B cell (primary cell): ENCODE measurements around the gene SHISA7. TPM values are rescaled to one million over a fixed set of nuclear protein-coding genes. Genes with fewer than 3 reads are reported as not detected.

ENCODE experiments used
- ATAC-seq: fragments of 200-7000 bp; cut with Tn5 transposase; one replicate; pipeline ENCODE4 v1.10.0; 2021; ENCODE audit warnings: low read depth, mild to moderate bottlenecking, moderate number of reproducible peaks, moderate library complexity
- CTCF ChIA-PET: fragments of 350-600 bp; sonication (Branson Sonifier 250); formaldehyde crosslinking; loops from one replicate; lab custom pipeline; 2021; ENCODE audit warnings: antibody characterized with exemption, inconsistent platforms; lab: Charles Lee
- POLR2A ChIA-PET: fragments of 350-600 bp; sonication (Branson Sonifier 250); formaldehyde crosslinking; loops from one replicate; lab custom pipeline; 2021; ENCODE audit warnings: antibody characterized with exemption; lab: Charles Lee
- DNase-seq: peaks from one replicate; pipeline ENCODE4 v3.0.0; 2013
- H2AFZ ChIP-seq: 2 replicates; pipeline ENCODE4 v1.6.1; 2012; ENCODE audit warnings: mild to moderate bottlenecking, low read depth, low read length; ENCODE audit not compliant: insufficient read depth, poor library complexity, severe bottlenecking
- H3K27ac ChIP-seq, 2 donors: 1 replicate in 1 of 2; 2 replicates in 1 of 2; pipeline ENCODE4 v1.5.1; 2012 to 2013; ENCODE audit warnings: low read length in 2 of 2, mild to moderate bottlenecking in 2 of 2, moderate library complexity in 1 of 2
- H3K27me3 ChIP-seq, 4 experiments: fragments of 200-600 bp in 1 of 4; sonication (generic) in 1 of 4; replicated peaks in 1 of 4; 1 replicate in 2 of 4; 2 replicates in 2 of 4; pipeline versions ENCODE4 v1.6.1 to v1.7.0; 2013 to 2016; ENCODE audit warnings: low read length in 3 of 4, mild to moderate bottlenecking in 2 of 4, mixed read lengths in 1 of 4, moderate library complexity in 1 of 4; ENCODE audit not compliant: insufficient read depth in 4 of 4, control insufficient read depth in 3 of 4; ENCODE audit errors: control extremely low read depth in 1 of 4
- H3K36me3 ChIP-seq, 2 experiments: replicated peaks in 1 of 2; 1 replicate in 1 of 2; 2 replicates in 1 of 2; pipeline versions ENCODE4 v1.6.1 to v1.7.1; 2013; ENCODE audit warnings: low read length in 1 of 2; ENCODE audit not compliant: insufficient read depth in 2 of 2, control insufficient read depth in 1 of 2; ENCODE audit errors: control extremely low read depth in 1 of 2, extremely low read depth in 1 of 2
- H3K4me1 ChIP-seq, 2 donors: fragments of 200-600 bp in 1 of 2; sonication (generic) in 1 of 2; 1 replicate in 1 of 2; 2 replicates in 1 of 2; pipeline versions ENCODE4 v1.5.1 to v1.6.1; 2013 to 2017; ENCODE audit warnings: low read length in 2 of 2; ENCODE audit not compliant: control insufficient read depth in 2 of 2, insufficient read depth in 2 of 2
- H3K4me2 ChIP-seq: replicated peaks from 2 replicates; pipeline ENCODE3; 2012; ENCODE audit warnings: mild to moderate bottlenecking, low read depth, low read length; ENCODE audit not compliant: poor library complexity, severe bottlenecking
- H3K4me3 ChIP-seq, 5 experiments: fragments of 200-600 bp in 1 of 5; sonication (generic) in 1 of 5; 1 replicate in 3 of 5; 2 replicates in 2 of 5; pipeline versions ENCODE4 v1.5.1 to v1.7.0; 2011 to 2016; ENCODE audit warnings: low read length in 4 of 5, mild to moderate bottlenecking in 4 of 5, low read depth in 2 of 5, control low read depth in 1 of 5, moderate library complexity in 1 of 5; ENCODE audit not compliant: insufficient read depth in 1 of 5; ENCODE audit errors: control extremely low read depth in 1 of 5, extremely low read depth in 1 of 5
- H3K79me2 ChIP-seq: fragments of 200-600 bp; sonication (generic); one replicate; pipeline ENCODE4 v1.6.0; 2016; ENCODE audit warnings: low read length; ENCODE audit not compliant: control insufficient read depth, insufficient read depth
- H3K9ac ChIP-seq: fragments of 200-600 bp; sonication (generic); 2 replicates; pipeline ENCODE4 v1.6.1; 2017; ENCODE audit warnings: mild to moderate bottlenecking, low read length, moderate library complexity
- H3K9me3 ChIP-seq, 3 donors: one replicate each; pipeline versions ENCODE4 v1.6.1 to v1.7.1; 2013; ENCODE audit warnings: low read length in 2 of 3; ENCODE audit not compliant: control insufficient read depth in 2 of 3, insufficient read depth in 1 of 3; ENCODE audit errors: control extremely low read depth in 1 of 3
- H4K20me1 ChIP-seq: 2 replicates; pipeline ENCODE4 v1.6.0; 2012; ENCODE audit warnings: mild to moderate bottlenecking, low read length; ENCODE audit not compliant: insufficient read depth, control insufficient read depth, poor library complexity, severe bottlenecking
- H3K27ac Mint-ChIP-seq: one replicate; pipeline ENCODE4 v1.8.0; 2021; ENCODE audit warnings: mixed read lengths
- H3K27me3 Mint-ChIP-seq: one replicate; pipeline ENCODE4 v1.8.0; 2021; ENCODE audit warnings: mixed read lengths
- H3K4me1 Mint-ChIP-seq: one replicate; pipeline ENCODE4 v1.8.0; 2021; ENCODE audit warnings: mixed read lengths
- H3K4me3 Mint-ChIP-seq: one replicate; pipeline ENCODE4 v1.8.0; 2021; ENCODE audit warnings: mixed read lengths
- H3K9me3 Mint-ChIP-seq: one replicate; pipeline ENCODE4 v1.8.0; 2022; ENCODE audit warnings: mixed read lengths; ENCODE audit not compliant: insufficient read depth
- CTCF ChIP-seq: fragments of 200-600 bp; IDR thresholded peaks from one replicate; pipeline ENCODE4 v1.8.0; 2022; ENCODE audit warnings: antibody characterized with exemption, mild to moderate bottlenecking
- EZH2 ChIP-seq: IDR thresholded peaks from 2 replicates; pipeline ENCODE4 v1.6.1; 2012; ENCODE audit warnings: borderline replicate concordance, low read depth, mild to moderate bottlenecking, moderate library complexity, low read length; ENCODE audit not compliant: insufficient read depth, poor library complexity, severe bottlenecking
- WGBS: methylation state at CpG from one replicate; pipeline ENCODE4 v1.1.5; 2013; ENCODE audit warnings: missing lambda C conversion rate; ENCODE audit not compliant: insufficient coverage; 5-methylcytosine and 5-hydroxymethylcytosine counted together
- intact Hi-C: fragments of 100-400 bp; cut with micrococcal nuclease; formaldehyde crosslinking; loops from one replicate; pipeline ENCODE4 v1.10.0; 2022
- polyA plus RNA-seq: library from polyadenylated mRNA; depleted of rRNA; stranded (reverse); fragments of >200 nt; gene quantifications from 2 replicates; pipeline ENCODE4 v1.2.3, GENCODE V29; 2012
- total RNA-seq, 2 donors: library from RNA; stranded (reverse); fragments of 120-200 nt in 1 of 2; gene quantifications; 1 replicate in 1 of 2; 2 replicates in 1 of 2; pipeline versions ENCODE4 v1.2.3 to v1.2.4, GENCODE V29; 2013 to 2022

The SHISA7 gene
- total and polyA plus RNA-seq, 2 donors (not counting 1 experiment from before 2014, with no cell fraction given) = 0.06 TPM; not detected in 1

- Histone ChIP-seq H2AFZ (no peak overlapping the region), H4K20me1 (peaks cover 20% of the 10 kb centered on the region), H3K4me3 (no peak overlapping the region), H3K79me2 (no peaks in the 10 kb centered on the region), H3K36me3 (peaks cover 0 to 2% of the 10 kb centered on the region in 2 experiments), H3K9me3 (no peaks in the 10 kb centered on the region), H3K27me3 (peaks cover 0 to 20% (median 0%) of the 10 kb centered on the region in 4 experiments), H3K4me1 (peaks cover 10 to 22% of the 10 kb centered on the region in 2 donors), H3K27ac (no peak overlapping the region), H3K4me2 (no peak overlapping the region), H3K9ac (no peak overlapping the region)
- Mint-ChIP-seq H3K27ac (peak overlapping the region; percentile 61), H3K9me3 (no peaks in the 10 kb centered on the region), H3K4me3 (peak overlapping the region; percentile 45), H3K27me3 (peaks cover 8% of the 10 kb centered on the region), H3K4me1 (peaks cover 11% of the 10 kb centered on the region)
- POLR2A ChIA-PET = interaction anchor here (0.6 to 1.5 kb wide), 3 partner anchors 11 to 148 kb away, joined by 3 to 4 read pairs (median 3); partner anchors contain the start of genes KMT5C and ZNF628
- intact Hi-C loops = no loop called here
- CTCF ChIA-PET = interaction anchor here (1.4 to 1.7 kb wide), 3 partner anchors 11 to 20 kb away, joined by 3 to 8 read pairs (median 7); partner anchors contain the start of gene ZNF628
- DNase-seq (peak; percentile 41), ATAC-seq (no peak)
- TF ChIP-seq CTCF = no peak
- TF ChIP-seq EZH2 = no peak
- 93% methylated on average over 13 of the region's 27 CpGs for WGBS
Observed at GRCh38 chr19:55486971-55487923, 44.1 kb upstream of the SHISA7 start.
